ENCODE measurements around the gene KMT5C. TPM values are rescaled to one million over a fixed set of nuclear protein-coding genes. Genes with fewer than 3 reads are reported as not detected.

KMT5C gene
- total RNA-seq, 1 experiment from 2014 or later, result 63.1 TPM

DNA sequence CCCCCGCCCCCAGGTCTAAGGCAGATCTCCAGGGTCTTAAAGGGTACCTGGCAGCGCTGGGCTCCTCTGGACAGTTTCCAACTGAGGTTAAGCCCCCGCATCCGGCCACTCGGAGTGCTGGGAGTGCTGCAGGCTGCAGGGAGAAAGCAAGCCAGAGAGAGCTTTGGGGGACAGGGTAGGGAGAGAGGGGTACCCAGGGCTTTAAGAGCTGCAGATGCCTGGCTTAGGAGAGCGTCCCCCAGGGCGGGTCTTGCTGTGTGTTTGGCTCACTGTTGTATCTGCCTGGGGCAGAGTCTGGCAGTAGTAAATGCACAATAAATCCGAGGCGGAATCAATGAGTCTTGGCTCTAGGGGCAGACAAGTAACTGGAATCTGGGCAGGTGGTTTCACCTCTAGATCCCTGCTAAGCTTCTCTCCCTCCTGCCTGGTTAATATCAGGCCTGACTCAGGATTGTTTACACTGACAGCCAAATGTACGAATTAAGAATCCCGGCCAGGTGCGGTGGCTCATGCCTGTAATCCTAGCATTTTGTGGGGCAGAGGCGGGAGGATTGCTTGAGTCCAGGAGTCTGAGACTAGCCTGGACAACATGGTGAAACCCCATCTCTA lies 15.6 kb downstream of the KMT5C start (continued):
- TF ChIP-seq, protein P1, sequence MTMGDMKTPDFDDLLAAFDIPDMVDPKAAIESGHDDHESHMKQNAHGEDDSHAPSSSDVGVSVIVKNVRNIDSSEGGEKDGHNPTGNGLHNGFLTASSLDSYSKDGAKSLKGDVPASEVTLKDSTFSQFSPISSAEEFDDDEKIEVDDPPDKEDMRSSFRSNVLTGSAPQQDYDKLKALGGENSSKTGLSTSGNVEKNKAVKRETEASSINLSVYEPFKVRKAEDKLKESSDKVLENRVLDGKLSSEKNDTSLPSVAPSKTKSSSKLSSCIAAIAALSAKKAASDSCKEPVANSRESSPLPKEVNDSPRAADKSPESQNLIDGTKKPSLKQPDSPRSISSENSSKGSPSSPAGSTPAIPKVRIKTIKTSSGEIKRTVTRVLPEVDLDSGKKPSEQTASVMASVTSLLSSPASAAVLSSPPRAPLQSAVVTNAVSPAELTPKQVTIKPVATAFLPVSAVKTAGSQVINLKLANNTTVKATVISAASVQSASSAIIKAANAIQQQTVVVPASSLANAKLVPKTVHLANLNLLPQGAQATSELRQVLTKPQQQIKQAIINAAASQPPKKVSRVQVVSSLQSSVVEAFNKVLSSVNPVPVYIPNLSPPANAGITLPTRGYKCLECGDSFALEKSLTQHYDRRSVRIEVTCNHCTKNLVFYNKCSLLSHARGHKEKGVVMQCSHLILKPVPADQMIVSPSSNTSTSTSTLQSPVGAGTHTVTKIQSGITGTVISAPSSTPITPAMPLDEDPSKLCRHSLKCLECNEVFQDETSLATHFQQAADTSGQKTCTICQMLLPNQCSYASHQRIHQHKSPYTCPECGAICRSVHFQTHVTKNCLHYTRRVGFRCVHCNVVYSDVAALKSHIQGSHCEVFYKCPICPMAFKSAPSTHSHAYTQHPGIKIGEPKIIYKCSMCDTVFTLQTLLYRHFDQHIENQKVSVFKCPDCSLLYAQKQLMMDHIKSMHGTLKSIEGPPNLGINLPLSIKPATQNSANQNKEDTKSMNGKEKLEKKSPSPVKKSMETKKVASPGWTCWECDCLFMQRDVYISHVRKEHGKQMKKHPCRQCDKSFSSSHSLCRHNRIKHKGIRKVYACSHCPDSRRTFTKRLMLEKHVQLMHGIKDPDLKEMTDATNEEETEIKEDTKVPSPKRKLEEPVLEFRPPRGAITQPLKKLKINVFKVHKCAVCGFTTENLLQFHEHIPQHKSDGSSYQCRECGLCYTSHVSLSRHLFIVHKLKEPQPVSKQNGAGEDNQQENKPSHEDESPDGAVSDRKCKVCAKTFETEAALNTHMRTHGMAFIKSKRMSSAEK (CRISPR knock-in tag; IDR thresholded peaks at IDR 0.05; ENCODE audit: borderline replicate concordance), result no peak
- TF ChIP-seq ETV6 (CRISPR knock-in tag; IDR thresholded peaks at IDR 0.05), result no peak
- TF ChIP-seq NR1H2 (CRISPR knock-in tag; IDR thresholded peaks at IDR 0.05), result no peak
- TF ChIP-seq, protein P2, sequence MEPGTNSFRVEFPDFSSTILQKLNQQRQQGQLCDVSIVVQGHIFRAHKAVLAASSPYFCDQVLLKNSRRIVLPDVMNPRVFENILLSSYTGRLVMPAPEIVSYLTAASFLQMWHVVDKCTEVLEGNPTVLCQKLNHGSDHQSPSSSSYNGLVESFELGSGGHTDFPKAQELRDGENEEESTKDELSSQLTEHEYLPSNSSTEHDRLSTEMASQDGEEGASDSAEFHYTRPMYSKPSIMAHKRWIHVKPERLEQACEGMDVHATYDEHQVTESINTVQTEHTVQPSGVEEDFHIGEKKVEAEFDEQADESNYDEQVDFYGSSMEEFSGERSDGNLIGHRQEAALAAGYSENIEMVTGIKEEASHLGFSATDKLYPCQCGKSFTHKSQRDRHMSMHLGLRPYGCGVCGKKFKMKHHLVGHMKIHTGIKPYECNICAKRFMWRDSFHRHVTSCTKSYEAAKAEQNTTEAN (CRISPR knock-in tag; IDR thresholded peaks at IDR 0.05), result no peak
- TF ChIP-seq, protein P3, sequence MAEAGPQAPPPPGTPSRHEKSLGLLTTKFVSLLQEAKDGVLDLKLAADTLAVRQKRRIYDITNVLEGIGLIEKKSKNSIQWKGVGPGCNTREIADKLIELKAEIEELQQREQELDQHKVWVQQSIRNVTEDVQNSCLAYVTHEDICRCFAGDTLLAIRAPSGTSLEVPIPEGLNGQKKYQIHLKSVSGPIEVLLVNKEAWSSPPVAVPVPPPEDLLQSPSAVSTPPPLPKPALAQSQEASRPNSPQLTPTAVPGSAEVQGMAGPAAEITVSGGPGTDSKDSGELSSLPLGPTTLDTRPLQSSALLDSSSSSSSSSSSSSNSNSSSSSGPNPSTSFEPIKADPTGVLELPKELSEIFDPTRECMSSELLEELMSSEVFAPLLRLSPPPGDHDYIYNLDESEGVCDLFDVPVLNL (CRISPR knock-in tag; IDR thresholded peaks at IDR 0.05; ENCODE audit: borderline replicate concordance, low read depth), result no peak
- TF ChIP-seq, protein P4, sequence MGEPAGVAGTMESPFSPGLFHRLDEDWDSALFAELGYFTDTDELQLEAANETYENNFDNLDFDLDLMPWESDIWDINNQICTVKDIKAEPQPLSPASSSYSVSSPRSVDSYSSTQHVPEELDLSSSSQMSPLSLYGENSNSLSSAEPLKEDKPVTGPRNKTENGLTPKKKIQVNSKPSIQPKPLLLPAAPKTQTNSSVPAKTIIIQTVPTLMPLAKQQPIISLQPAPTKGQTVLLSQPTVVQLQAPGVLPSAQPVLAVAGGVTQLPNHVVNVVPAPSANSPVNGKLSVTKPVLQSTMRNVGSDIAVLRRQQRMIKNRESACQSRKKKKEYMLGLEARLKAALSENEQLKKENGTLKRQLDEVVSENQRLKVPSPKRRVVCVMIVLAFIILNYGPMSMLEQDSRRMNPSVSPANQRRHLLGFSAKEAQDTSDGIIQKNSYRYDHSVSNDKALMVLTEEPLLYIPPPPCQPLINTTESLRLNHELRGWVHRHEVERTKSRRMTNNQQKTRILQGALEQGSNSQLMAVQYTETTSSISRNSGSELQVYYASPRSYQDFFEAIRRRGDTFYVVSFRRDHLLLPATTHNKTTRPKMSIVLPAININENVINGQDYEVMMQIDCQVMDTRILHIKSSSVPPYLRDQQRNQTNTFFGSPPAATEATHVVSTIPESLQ (CRISPR knock-in tag; IDR thresholded peaks at IDR 0.05), result no peak
- no peak for TF ChIP-seq JUN (CRISPR knock-in tag; IDR thresholded peaks at IDR 0.05)
- TF ChIP-seq NFE2L1 (CRISPR knock-in tag; IDR thresholded peaks at IDR 0.05), result no peak
- TF ChIP-seq MYBL2 (CRISPR knock-in tag; IDR thresholded peaks at IDR 0.05), result no peak
- no peak for TF ChIP-seq TEAD4 (CRISPR knock-in tag; IDR thresholded peaks at IDR 0.05)
- TF ChIP-seq ZNF396 (CRISPR knock-in tag; IDR thresholded peaks at IDR 0.05; ENCODE audit: borderline replicate concordance), result no peak
- TF ChIP-seq ELF4 (CRISPR knock-in tag; IDR thresholded peaks at IDR 0.05; ENCODE audit: low read depth), result no peak

DNA sequence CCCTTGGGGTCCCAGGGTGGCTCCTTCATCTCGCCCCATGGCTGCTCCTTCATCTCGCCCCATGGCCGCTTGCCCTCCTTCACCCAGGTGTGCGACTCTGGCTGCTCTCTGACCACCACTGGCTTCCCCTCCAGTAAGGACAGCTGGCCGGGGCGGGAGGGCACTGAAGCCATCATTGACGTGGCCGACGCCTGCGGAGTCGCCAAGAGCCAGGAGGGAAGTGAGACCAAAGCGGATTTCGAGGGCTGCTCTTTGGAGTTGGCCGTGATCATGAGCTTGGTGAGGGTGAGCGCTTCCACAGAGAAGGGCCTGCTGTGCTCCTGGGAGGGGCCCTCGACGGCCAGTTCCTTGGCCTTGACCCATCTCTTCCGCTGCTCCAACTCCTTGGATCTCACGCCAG lies 18.8 kb downstream of the KMT5C start:
- Mint-ChIP-seq H3K36me3 (no peaks in the 10 kb centered on the region), H3K4me3 (no peak overlapping the region), H3K27ac (no peak overlapping the region), H3K4me1 (peaks cover 7% of the 10 kb centered on the region), H3K9me3 (no peaks in the 10 kb centered on the region), H3K27me3 (ENCODE audit: low read depth) (peaks cover 61% of the 10 kb centered on the region)
- no peak for DNase-seq (ENCODE audit: low spot score)
- ChIA-PET CTCF (interaction anchor here (1.8 kb wide), 1 partner anchor 28 kb away, joined by 8 read pairs; no protein-coding TSS in a partner anchor), POLR2A (interaction anchor here (0.5 to 1.8 kb wide), 3 partner anchors 10 to 81 kb away, joined by 4 to 5 read pairs (median 4); partner anchors contain the start of gene KMT5C)
- no peak for ATAC-seq
- no peak for TF ChIP-seq IRF2 (CRISPR knock-in tag; IDR thresholded peaks at IDR 0.05; ENCODE audit: borderline replicate concordance, low read depth)
- TF ChIP-seq, protein P5, sequence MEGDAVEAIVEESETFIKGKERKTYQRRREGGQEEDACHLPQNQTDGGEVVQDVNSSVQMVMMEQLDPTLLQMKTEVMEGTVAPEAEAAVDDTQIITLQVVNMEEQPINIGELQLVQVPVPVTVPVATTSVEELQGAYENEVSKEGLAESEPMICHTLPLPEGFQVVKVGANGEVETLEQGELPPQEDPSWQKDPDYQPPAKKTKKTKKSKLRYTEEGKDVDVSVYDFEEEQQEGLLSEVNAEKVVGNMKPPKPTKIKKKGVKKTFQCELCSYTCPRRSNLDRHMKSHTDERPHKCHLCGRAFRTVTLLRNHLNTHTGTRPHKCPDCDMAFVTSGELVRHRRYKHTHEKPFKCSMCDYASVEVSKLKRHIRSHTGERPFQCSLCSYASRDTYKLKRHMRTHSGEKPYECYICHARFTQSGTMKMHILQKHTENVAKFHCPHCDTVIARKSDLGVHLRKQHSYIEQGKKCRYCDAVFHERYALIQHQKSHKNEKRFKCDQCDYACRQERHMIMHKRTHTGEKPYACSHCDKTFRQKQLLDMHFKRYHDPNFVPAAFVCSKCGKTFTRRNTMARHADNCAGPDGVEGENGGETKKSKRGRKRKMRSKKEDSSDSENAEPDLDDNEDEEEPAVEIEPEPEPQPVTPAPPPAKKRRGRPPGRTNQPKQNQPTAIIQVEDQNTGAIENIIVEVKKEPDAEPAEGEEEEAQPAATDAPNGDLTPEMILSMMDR (IDR thresholded peaks at IDR 0.05), result no peak
- no peak for TF ChIP-seq ZNF121 (CRISPR knock-in tag; IDR thresholded peaks at IDR 0.05)
- no peak for TF ChIP-seq GABPB1 (CRISPR knock-in tag; IDR thresholded peaks at IDR 0.05)
- no peak for TF ChIP-seq NR3C1 (CRISPR knock-in tag; conservative IDR thresholded peaks at IDR 0.05; ENCODE audit: low read depth)
- TF ChIP-seq NFATC4 (CRISPR knock-in tag; IDR thresholded peaks at IDR 0.05), result no peak
- TF ChIP-seq, protein P6, sequence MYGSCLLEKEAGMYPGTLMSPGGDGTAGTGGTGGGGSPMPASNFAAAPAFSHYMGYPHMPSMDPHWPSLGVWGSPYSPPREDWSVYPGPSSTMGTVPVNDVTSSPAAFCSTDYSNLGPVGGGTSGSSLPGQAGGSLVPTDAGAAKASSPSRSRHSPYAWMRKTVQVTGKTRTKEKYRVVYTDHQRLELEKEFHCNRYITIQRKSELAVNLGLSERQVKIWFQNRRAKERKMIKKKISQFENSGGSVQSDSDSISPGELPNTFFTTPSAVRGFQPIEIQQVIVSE (CRISPR knock-in tag; IDR thresholded peaks at IDR 0.05; ENCODE audit: borderline replicate concordance), result no peak
- no peak for TF ChIP-seq SMAD3 (CRISPR knock-in tag; IDR thresholded peaks at IDR 0.05; ENCODE audit: borderline replicate concordance)
- no peak for TF ChIP-seq ZBTB21 (CRISPR knock-in tag; IDR thresholded peaks at IDR 0.05; ENCODE audit: borderline replicate concordance)
- TF ChIP-seq ZNF219 (CRISPR knock-in tag; IDR thresholded peaks at IDR 0.05; ENCODE audit: borderline replicate concordance), result no peak
- TF ChIP-seq OVOL2 (CRISPR knock-in tag; IDR thresholded peaks at IDR 0.05; ENCODE audit: borderline replicate concordance), result no peak
- TF ChIP-seq RELA (CRISPR knock-in tag; IDR thresholded peaks at IDR 0.05; ENCODE audit: borderline replicate concordance), result no peak
- TF ChIP-seq KAT7 (CRISPR knock-in tag; IDR thresholded peaks at IDR 0.05; ENCODE audit: borderline replicate concordance), result no peak
- TF ChIP-seq ZNF263 (CRISPR knock-in tag; IDR thresholded peaks at IDR 0.05; ENCODE audit: low read depth), result no peak
- TF ChIP-seq MXD4 (CRISPR knock-in tag; IDR thresholded peaks at IDR 0.05; ENCODE audit: borderline replicate concordance), result no peak
